Endodermal cell (in vitro differentiated cells): ENCODE results near the gene OTOP3. TPM values are rescaled to one million over a fixed set of nuclear protein-coding genes. Genes with fewer than 3 reads are reported as not detected.
A peak's percentile ranks its signal among the peaks of the same experiment; 100 is the strongest.

ENCODE experiments used
- DNase-seq: peaks from one replicate; pipeline ENCODE4 v3.0.0-alpha.2; 2017
- H3K27ac ChIP-seq: 2 replicates; pipeline ENCODE4 v1.5.1; 2013; ENCODE audit warnings: mild to moderate bottlenecking, low read depth, low read length, moderate library complexity
- H3K27me3 ChIP-seq: 2 replicates; pipeline ENCODE4 v1.6.1; 2013; ENCODE audit warnings: mild to moderate bottlenecking, low read length, moderate library complexity; ENCODE audit not compliant: insufficient read depth, control insufficient read depth, poor library complexity, severe bottlenecking
- H3K36me3 ChIP-seq: 2 replicates; pipeline ENCODE4 v1.7.0; 2013; ENCODE audit warnings: mild to moderate bottlenecking, low read length, moderate library complexity; ENCODE audit not compliant: control insufficient read depth, insufficient read depth
- H3K4me1 ChIP-seq: one replicate; pipeline ENCODE4 v1.7.0; 2013; ENCODE audit warnings: low read length; ENCODE audit not compliant: control insufficient read depth, insufficient read depth
- H3K4me3 ChIP-seq: 2 replicates; pipeline ENCODE4 v1.5.1; 2013; ENCODE audit warnings: mild to moderate bottlenecking, low read length, moderate library complexity
- H3K9ac ChIP-seq: 2 replicates; pipeline ENCODE4 v1.6.1; 2013; ENCODE audit warnings: mild to moderate bottlenecking, low read length, moderate library complexity; ENCODE audit not compliant: poor library complexity, severe bottlenecking; ENCODE audit errors: extremely low read depth
- H3K9me3 ChIP-seq: 2 replicates; pipeline ENCODE4 v1.6.1; 2013; ENCODE audit warnings: mild to moderate bottlenecking, low read length, moderate library complexity; ENCODE audit not compliant: control insufficient read depth
- H3K27ac Mint-ChIP-seq: 2 replicates; pipeline ENCODE4 v1.8.0; 2020; ENCODE audit warnings: mixed read lengths
- H3K27me3 Mint-ChIP-seq: 2 replicates; pipeline ENCODE4 v1.8.0; 2021; ENCODE audit warnings: mild to moderate bottlenecking, mixed read lengths; ENCODE audit not compliant: insufficient read depth
- H3K36me3 Mint-ChIP-seq: 2 replicates; pipeline ENCODE4 v1.8.0; 2020; ENCODE audit warnings: low read depth, mixed read lengths
- H3K4me1 Mint-ChIP-seq: 2 replicates; pipeline ENCODE4 v1.8.0; 2020; ENCODE audit warnings: mixed read lengths
- H3K4me3 Mint-ChIP-seq: 2 replicates; pipeline ENCODE4 v1.8.0; 2020; ENCODE audit warnings: mild to moderate bottlenecking, moderate library complexity, mixed read lengths
- H3K9me3 Mint-ChIP-seq: 2 replicates; pipeline ENCODE4 v1.8.0; 2020; ENCODE audit warnings: mild to moderate bottlenecking, mixed read lengths
- CTCF ChIP-seq: fragments of 200-600 bp; sonication (generic); conservative IDR thresholded peaks from 2 replicates; pipeline ENCODE4 v1.5.0; 2021; ENCODE audit warnings: antibody characterized with exemption, mild to moderate bottlenecking
- WGBS, 2 experiments: methylation state at CpG; one replicate each; pipeline versions ENCODE4 v1.1.5 to v1.1.7; 2013; ENCODE audit warnings: missing lambda C conversion rate in 2 of 2, mixed read lengths in 1 of 2; ENCODE audit not compliant: insufficient coverage in 1 of 2, insufficient read length in 1 of 2; 5-methylcytosine and 5-hydroxymethylcytosine counted together
- total RNA-seq, 2 donors: library from RNA; stranded (reverse); fragmentation: NEBNext Ultra II Directional in 1 of 2; extraction: Animal tissue kit (Norgen Biotek cat#: 25700) in 1 of 2; gene quantifications; 2 replicates in 1 of 2; 3 replicates in 1 of 2; pipeline ENCODE4 v1.2.1, GENCODE V29; 2021

Gene OTOP3
- total RNA-seq, 2 donors from 2014 or later, result not detected

- Histone ChIP-seq H3K4me3 (no peak overlapping the region), H3K9ac (no peak overlapping the region), H3K27ac (no peak overlapping the region), H3K9me3 (no peaks in the 10 kb centered on the region), H3K27me3 (peaks cover 73% of the 10 kb centered on the region), H3K36me3 (no peaks in the 10 kb centered on the region), H3K4me1 (no peaks in the 10 kb centered on the region)
- Mint-ChIP-seq H3K4me1 (peaks cover 2% of the 10 kb centered on the region), H3K36me3 (no peaks in the 10 kb centered on the region), H3K9me3 (no peaks in the 10 kb centered on the region), H3K27me3 (peaks cover 86% of the 10 kb centered on the region), H3K4me3 (peak overlapping the region; percentile 42), H3K27ac (no peak overlapping the region)
- 6 to 9% methylated on average over 22 to 59 of the region's 59 CpGs for WGBS, 2 experiments
- peak; percentile 93 for DNase-seq
- TF ChIP-seq CTCF, result peak; percentile 98
Measured at GRCh38 chr17:74923538-74924249, 12.0 kb upstream of the OTOP3 start.

GRCh38 chr17:74924250-74924948 lies 11.3 kb upstream of the OTOP3 start, which contains the start of gene OTOP2:
OTOP2 (plus strand) TSS chr17:74924273; CDS start chr17:74924633, 360 bp downstream.
- Mint-ChIP-seq H3K36me3 (no peaks in the 10 kb centered on the region), H3K4me3 (peak within 1 kb of the TSS; percentile 42), H3K4me1 (peaks cover 2% of the 10 kb centered on the region), H3K9me3 (no peaks in the 10 kb centered on the region), H3K27ac (no peak within 1 kb of the TSS), H3K27me3 (peaks cover 86% of the 10 kb centered on the region)
- Histone ChIP-seq H3K9ac (no peak within 1 kb of the TSS), H3K36me3 (no peaks in the 10 kb centered on the region), H3K27me3 (peaks cover 78% of the 10 kb centered on the region), H3K9me3 (no peaks in the 10 kb centered on the region), H3K4me1 (no peaks in the 10 kb centered on the region), H3K4me3 (no peak within 1 kb of the TSS), H3K27ac (no peak within 1 kb of the TSS)
- WGBS, 2 experiments, result 5 to 8% methylated on average over 20 to 54 of the region's 54 CpGs
- DNase-seq, result peak; percentile 72
- no peak for TF ChIP-seq CTCF

GRCh38 chr17:74925242-74925641 lies 10.5 kb upstream of the OTOP3 start:
- Mint-ChIP-seq H3K36me3 (no peaks in the 10 kb centered on the region), H3K27me3 (peaks cover 89% of the 10 kb centered on the region), H3K4me1 (peaks cover 2% of the 10 kb centered on the region), H3K27ac (no peak overlapping the region), H3K9me3 (no peaks in the 10 kb centered on the region), H3K4me3 (no peak overlapping the region)
- no peak for TF ChIP-seq CTCF
- Histone ChIP-seq H3K9ac (no peak overlapping the region), H3K4me1 (no peaks in the 10 kb centered on the region), H3K27ac (no peak overlapping the region), H3K9me3 (no peaks in the 10 kb centered on the region), H3K27me3 (peaks cover 78% of the 10 kb centered on the region), H3K36me3 (no peaks in the 10 kb centered on the region), H3K4me3 (no peak overlapping the region)
- 91 to 93% methylated on average over 2 to 3 of the region's 3 CpGs for WGBS, 2 experiments
- DNase-seq, result no peak
